SU-DHL-6 (cell line): ENCODE results near the gene ADAMTS17.

Experiments
- H2AFZ ChIP-seq: fragments of 200-600 bp; sonication (generic); 2 replicates; pipeline ENCODE4 v1.6.1; 2014; ENCODE audit warnings: low read depth, mild to moderate bottlenecking, moderate library complexity, mixed read lengths, antibody characterized with exemption, low read length; ENCODE audit not compliant: severe bottlenecking
- H3F3A ChIP-seq: fragments of 200-600 bp; shearing (Covaris generic); 2 replicates; pipeline ENCODE4 v1.6.0; 2016; ENCODE audit warnings: antibody characterized with exemption, mild to moderate bottlenecking; ENCODE audit not compliant: insufficient read depth
- H3K27ac ChIP-seq: fragments of 200-600 bp; sonication (generic); 2 replicates; pipeline ENCODE4 v1.5.1; 2016; ENCODE audit warnings: low read depth, mild to moderate bottlenecking, low read length, moderate library complexity, mixed read lengths
- H3K27me3 ChIP-seq: fragments of 200-600 bp; sonication (generic), shearing (Covaris generic); 2 replicates; pipeline ENCODE4 v1.6.0; 2014; ENCODE audit warnings: mild to moderate bottlenecking, low read length
- H3K36me3 ChIP-seq: fragments of 200-600 bp; sonication (generic); 2 replicates; pipeline ENCODE4 v1.6.1; 2014; ENCODE audit warnings: mild to moderate bottlenecking, low read length, mixed read lengths
- H3K4me2 ChIP-seq: fragments of 300-600, 200-600 bp; shearing (Covaris generic), sonication (generic); 2 replicates; pipeline ENCODE4 v1.6.0; 2014; ENCODE audit warnings: low read length, low read depth, mild to moderate bottlenecking; ENCODE audit not compliant: poor library complexity, severe bottlenecking
- H3K4me3 ChIP-seq: fragments of 200-600 bp; sonication (generic); 2 replicates; pipeline ENCODE4 v1.5.1; 2014; ENCODE audit warnings: antibody characterized with exemption, low read length, mild to moderate bottlenecking, mixed read lengths; ENCODE audit not compliant: insufficient read depth, poor library complexity, severe bottlenecking
- H3K79me2 ChIP-seq: fragments of 200-600 bp; sonication (generic); 2 replicates; pipeline ENCODE4 v1.6.1; 2014; ENCODE audit warnings: mild to moderate bottlenecking, low read length, moderate library complexity; ENCODE audit not compliant: insufficient read depth
- H3K9ac ChIP-seq: fragments of 200-600 bp; sonication (generic); 2 replicates; pipeline ENCODE4 v1.7.0; 2014; ENCODE audit warnings: mild to moderate bottlenecking, low read length
- H3K9me2 ChIP-seq: fragments of 200-600 bp; sonication (generic); replicated peaks from 2 replicates; pipeline ENCODE4 v1.6.1; 2014; ENCODE audit warnings: low read length; ENCODE audit not compliant: insufficient read depth
- H3K9me3 ChIP-seq: fragments of 200-600 bp; sonication (generic); 2 replicates; pipeline ENCODE4 v1.6.1; 2014; ENCODE audit warnings: low read length, mixed read lengths; ENCODE audit not compliant: insufficient read depth
- H4K20me1 ChIP-seq: fragments of 200-600 bp; sonication (generic); 2 replicates; pipeline ENCODE4 v1.6.1; 2014; ENCODE audit warnings: low read depth, mild to moderate bottlenecking, antibody characterized with exemption, low read length, moderate library complexity, mixed read lengths
- CTCF ChIP-seq: fragments of 200-600 bp; sonication (generic); IDR thresholded peaks from one replicate; pipeline ENCODE4 v1.5.1; 2017; ENCODE audit warnings: antibody characterized with exemption, mild to moderate bottlenecking, low read length, moderate library complexity; ENCODE audit not compliant: insufficient read depth, poor library complexity, severe bottlenecking
- EZH2phosphoT487 ChIP-seq: fragments of 200-600 bp; sonication (generic), shearing (Covaris generic); conservative IDR thresholded peaks from 2 replicates; pipeline ENCODE4 v1.6.1; 2018; ENCODE audit warnings: mild to moderate bottlenecking, antibody characterized with exemption, low read length, moderate library complexity, mixed read lengths

Gene ADAMTS17

DNA sequence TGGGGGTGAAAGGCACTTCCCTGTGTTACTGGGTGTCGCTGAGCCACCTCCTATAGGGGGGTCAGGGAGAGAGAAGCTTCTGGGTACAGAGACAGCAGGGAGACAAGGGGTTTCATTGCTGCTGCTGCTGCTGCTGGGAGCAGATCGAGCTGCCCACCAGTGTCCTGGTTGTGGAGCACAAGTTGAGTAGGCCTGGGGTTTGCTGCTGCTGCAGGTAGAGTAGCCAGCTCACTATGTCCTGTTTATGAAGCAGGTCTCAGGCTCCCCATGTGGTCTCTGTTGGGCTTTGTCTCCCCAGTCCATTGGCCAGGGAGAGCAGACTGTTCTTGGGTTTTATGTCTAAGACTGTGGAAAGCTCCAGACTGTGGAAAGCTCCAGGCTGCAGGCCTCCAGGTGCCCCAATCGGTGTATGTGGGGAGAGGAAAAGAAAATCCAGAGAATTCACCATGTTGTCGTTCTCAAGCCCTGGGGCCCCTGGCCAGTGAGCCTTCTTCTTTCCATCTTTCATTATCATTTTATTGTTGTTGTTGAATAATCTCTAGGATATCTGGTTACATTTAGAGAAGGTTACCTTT is 157.8 kb downstream of the ADAMTS17 start:
- H3K27me3 ChIP-seq = no peaks in the 10 kb centered on the region
- H4K20me1 ChIP-seq = no peaks in the 10 kb centered on the region
- no peak overlapping the region for H3K9ac ChIP-seq
- H3K9me2 ChIP-seq = no peaks in the 10 kb centered on the region
- no peak overlapping the region for H3K27ac ChIP-seq
- H3K9me3 ChIP-seq = no peaks in the 10 kb centered on the region
- H3K36me3 ChIP-seq = no peaks in the 10 kb centered on the region
- H3K4me2 ChIP-seq = no peak overlapping the region
- H3K79me2 ChIP-seq = no peaks in the 10 kb centered on the region
- TF ChIP-seq CTCF (no peak), EZH2phosphoT487 (no peak)
- H3K4me3 ChIP-seq = no peak overlapping the region
- no peak overlapping the region for H2AFZ ChIP-seq
- no peaks in the 10 kb centered on the region for H3F3A ChIP-seq

DNA sequence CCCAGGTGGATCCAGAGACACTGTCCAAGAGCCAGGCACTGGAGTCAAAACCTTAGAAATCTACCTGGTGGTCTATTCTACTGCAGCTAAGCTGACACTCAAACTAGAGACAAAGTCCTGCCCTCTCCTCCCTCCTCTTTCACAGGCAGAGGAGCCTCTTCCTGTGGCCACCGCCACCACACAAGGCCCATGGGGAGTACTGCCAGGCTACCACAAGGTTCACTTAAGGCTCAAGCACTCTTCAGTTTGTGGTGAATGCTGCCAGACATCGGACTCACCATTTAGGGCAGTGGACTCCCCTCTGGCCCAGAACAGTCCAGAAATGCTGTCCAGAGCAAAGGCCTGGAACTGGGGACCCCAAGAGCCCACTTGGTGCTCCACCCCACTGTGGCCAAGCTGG is 160.9 kb downstream of the ADAMTS17 start:
- no peak overlapping the region for H3K4me3 ChIP-seq

DNA sequence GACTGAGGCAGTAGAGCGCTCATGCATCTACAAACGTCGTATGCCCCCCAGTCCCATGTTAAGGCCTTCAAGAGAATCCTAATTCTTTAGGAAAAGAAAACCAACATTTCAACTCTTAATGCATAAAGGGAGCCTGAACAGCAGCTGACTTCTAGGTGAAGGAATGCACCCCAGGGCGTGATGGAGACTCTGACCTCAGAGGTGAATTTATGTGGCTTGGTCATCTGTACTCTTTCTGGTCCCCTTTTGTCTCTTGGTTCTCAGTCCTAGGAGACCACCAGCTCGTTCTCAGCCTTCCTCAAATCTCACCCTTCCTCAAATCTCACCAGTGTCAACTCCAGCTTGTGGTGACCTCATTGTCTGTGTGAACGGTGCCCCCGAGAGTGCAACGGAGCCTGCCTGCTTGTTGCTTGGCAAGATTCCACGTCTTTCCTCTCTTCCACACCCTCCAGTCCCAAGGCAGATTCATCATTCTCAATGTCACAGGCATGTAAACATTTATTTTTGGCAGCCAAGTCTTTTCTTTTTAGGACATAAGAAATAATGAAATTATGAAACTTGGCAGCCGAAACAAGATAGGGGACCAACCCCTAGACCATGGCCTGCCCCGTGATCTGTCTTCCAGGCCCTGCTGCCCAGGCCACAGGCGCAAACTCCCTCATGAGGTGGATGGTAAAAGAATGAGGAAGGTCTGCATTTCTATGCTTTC is 166.2 kb downstream of the ADAMTS17 start:
- H3K9me2 ChIP-seq = no peaks in the 10 kb centered on the region
- no peak overlapping the region for H3K4me2 ChIP-seq
- no peak for TF ChIP-seq EZH2phosphoT487
- no peak for TF ChIP-seq CTCF
- H3K4me3 ChIP-seq = no peak overlapping the region
- H3K27me3 ChIP-seq = no peaks in the 10 kb centered on the region
- H3K9me3 ChIP-seq = peaks cover 9% of the 10 kb centered on the region; the same call in 1 of the 2 replicates
- no peak overlapping the region for H3K27ac ChIP-seq
- no peaks in the 10 kb centered on the region for H3K36me3 ChIP-seq
- H3F3A ChIP-seq = no peaks in the 10 kb centered on the region
- no peaks in the 10 kb centered on the region for H3K79me2 ChIP-seq
- no peak overlapping the region for H3K9ac ChIP-seq
- no peaks in the 10 kb centered on the region for H4K20me1 ChIP-seq
- H2AFZ ChIP-seq = no peak overlapping the region

More for the DNA sequence above, 160.9 kb downstream of the ADAMTS17 start:
- H3F3A ChIP-seq = no peaks in the 10 kb centered on the region
- no peaks in the 10 kb centered on the region for H3K36me3 ChIP-seq
- H3K9ac ChIP-seq = no peak overlapping the region
- H3K79me2 ChIP-seq = no peaks in the 10 kb centered on the region
- no peaks in the 10 kb centered on the region for H3K9me2 ChIP-seq
- H3K9me3 ChIP-seq = no peaks in the 10 kb centered on the region
- no peaks in the 10 kb centered on the region for H4K20me1 ChIP-seq
- TF ChIP-seq EZH2phosphoT487 (no peak), CTCF (no peak)
- H3K4me2 ChIP-seq = no peak overlapping the region
- H2AFZ ChIP-seq = no peak overlapping the region
- H3K27me3 ChIP-seq = no peaks in the 10 kb centered on the region
- no peak overlapping the region for H3K27ac ChIP-seq
